GM13977 (cell line): ENCODE data around the gene CIDEA.

Experiments used
- DNase-seq: peaks from one replicate; pipeline ENCODE4 v3.0.0; 2012; ENCODE audit warnings: low spot score
- in situ Hi-C: fragments of 300-500 bp; cut with MboI; formaldehyde crosslinking; loops from one replicate; pipeline ENCODE4 v1.12.0; 2022; ENCODE audit warnings: low sequenced_read_pairs, low pct_unique_long_range_greater_than_20kb, mixed read lengths, inconsistent platforms; ENCODE audit not compliant: unreplicated experiment
- TF ChIP-seq, protein P1 (sequence below): IDR thresholded peaks from 2 replicates; pipeline ENCODE4 v1.5.1; 2012; ENCODE audit warnings: mild to moderate bottlenecking, control low read depth; ENCODE audit not compliant: insufficient read depth; ENCODE audit errors: extremely low read depth, missing control alignments

The CIDEA gene

DNA sequence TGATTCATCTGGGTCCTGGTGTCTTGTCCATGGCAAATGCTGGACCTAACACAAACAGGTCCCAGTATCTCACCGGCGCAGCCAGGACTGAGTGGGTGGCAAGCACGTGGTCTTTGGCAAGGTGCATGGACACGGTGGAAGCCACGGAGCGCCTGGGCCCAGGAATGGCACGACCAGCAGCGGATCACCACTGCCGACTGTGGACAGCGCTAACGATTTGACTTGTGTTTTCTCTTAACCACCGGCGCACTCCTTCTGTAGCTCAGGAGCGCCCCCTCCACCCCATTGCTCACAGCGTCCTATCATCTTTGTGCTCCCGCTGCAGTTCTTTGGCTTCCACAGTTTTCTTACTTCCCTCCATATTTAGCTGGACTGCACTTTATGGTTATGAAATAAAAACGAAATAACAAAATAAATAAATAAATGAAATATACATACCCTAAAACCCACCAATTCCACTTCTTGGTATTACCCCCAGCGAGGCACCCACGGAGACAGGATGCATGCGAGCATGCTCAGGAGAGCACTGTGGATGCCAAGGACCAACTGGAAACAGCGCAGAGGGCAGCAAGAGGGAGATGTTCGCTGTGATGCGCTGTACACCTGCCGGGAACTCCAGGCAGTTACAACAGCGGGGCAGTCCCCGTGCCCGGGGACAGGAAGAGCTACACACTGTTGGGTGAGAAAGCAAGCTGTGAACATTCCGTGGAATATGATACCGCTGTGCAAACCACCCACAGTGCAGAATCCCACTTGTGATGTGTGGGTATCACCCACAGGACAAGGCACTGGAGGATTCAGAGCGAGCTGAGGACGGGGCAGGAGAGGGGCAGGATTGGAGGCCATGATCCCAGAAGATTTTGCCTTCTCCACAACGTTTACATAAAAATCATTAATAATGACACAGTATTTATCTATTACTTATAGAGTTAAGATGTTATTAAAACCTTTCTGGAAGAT lies 7.0 kb upstream of the CIDEA start:
- no peak for DNase-seq
- TF ChIP-seq, protein P1, sequence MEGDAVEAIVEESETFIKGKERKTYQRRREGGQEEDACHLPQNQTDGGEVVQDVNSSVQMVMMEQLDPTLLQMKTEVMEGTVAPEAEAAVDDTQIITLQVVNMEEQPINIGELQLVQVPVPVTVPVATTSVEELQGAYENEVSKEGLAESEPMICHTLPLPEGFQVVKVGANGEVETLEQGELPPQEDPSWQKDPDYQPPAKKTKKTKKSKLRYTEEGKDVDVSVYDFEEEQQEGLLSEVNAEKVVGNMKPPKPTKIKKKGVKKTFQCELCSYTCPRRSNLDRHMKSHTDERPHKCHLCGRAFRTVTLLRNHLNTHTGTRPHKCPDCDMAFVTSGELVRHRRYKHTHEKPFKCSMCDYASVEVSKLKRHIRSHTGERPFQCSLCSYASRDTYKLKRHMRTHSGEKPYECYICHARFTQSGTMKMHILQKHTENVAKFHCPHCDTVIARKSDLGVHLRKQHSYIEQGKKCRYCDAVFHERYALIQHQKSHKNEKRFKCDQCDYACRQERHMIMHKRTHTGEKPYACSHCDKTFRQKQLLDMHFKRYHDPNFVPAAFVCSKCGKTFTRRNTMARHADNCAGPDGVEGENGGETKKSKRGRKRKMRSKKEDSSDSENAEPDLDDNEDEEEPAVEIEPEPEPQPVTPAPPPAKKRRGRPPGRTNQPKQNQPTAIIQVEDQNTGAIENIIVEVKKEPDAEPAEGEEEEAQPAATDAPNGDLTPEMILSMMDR, result peak; percentile 43
- in situ Hi-C loops, result loop anchor here (25.0 kb wide), 2 partner anchors 185 to 310 kb away; no protein-coding TSS in a partner anchor

DNA sequence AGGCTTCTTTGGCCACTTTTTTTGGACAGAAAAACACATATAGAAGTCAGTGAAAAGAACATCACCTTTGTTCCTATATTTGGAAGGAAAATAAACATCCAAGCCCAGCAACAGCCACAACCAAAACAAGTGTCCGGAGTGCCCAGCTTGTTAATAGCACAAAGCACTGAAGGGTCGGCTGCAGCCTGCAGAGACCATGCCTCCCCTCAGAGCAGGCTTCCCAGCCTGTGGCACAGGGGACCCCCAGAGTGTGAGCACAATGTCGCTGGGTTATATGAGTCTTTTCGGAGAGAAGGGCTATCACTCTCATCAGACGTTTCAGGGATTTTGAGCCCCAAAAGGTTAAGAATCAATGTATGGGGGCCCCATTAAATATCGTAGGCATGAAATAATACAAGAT lies 6.2 kb upstream of the CIDEA start:
- in situ Hi-C loops, result loop anchor here (25.0 kb wide), 2 partner anchors 186 to 311 kb away; no protein-coding TSS in a partner anchor
- TF ChIP-seq, protein P1, result no peak

DNA sequence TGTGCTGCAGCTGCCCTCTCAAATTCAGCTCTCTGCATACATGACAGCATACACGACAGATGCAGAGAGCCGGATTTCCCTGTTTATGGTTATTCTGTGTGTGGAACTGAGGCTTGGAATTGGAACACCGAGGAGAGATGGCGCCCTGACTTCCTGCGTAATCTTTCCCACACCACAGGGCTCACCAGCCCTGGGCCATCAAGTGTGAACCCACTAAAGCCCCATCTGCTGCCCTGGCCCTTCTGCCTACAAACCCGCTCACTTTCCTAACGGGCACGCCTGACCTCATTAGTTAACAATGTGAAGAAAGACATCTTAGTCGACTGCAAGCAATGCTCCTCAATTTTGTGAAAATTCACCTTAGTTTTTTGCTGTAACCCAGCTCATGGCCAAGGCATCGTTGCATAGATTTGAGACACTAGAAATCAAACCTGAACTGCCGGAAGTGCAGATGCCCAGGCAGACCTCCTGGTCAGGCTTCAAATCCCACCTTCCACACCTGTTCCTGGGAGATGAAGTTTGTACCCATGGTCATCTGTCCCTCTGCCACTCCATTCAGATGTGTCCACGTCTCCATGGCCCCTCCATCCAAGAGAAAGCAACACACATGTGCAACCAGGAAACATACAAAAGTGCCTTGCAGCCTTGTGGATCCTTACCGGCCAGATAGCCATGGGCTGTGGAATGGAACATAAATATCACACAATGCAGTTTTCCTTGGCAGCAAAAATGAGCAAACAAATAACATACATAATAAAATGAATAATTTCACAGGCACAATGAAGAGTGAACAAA lies 5.0 kb upstream of the CIDEA start:
- in situ Hi-C loops, result loop anchor here (25.0 kb wide), 2 partner anchors 187 to 312 kb away; no protein-coding TSS in a partner anchor
- no peak for DNase-seq
- TF ChIP-seq, protein P1, result no peak

More for the DNA sequence above, 6.2 kb upstream of the CIDEA start:
- no peak for DNase-seq

DNA sequence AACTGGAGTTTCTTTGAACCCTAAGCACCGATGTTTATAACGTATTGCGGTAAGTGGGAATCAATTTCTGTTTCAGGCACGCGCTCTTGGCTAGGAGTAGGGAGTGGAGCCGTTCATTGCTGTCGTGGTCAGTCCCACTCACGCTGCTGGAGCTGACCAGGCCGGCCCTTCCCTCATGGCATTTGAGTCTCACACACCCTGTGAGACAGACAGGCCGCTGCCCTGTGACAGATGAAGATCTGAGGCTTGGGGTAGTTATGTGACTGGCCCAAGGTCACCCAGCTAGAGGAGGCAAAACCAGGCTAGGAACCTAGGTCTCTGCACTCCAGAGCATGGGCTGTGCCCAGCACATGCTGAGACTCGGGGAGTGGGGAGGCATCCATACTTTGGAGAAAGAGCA lies 2.9 kb upstream of the CIDEA start:
- DNase-seq, result no peak
- in situ Hi-C loops, result no loop called here
- TF ChIP-seq, protein P1, result no peak

DNA sequence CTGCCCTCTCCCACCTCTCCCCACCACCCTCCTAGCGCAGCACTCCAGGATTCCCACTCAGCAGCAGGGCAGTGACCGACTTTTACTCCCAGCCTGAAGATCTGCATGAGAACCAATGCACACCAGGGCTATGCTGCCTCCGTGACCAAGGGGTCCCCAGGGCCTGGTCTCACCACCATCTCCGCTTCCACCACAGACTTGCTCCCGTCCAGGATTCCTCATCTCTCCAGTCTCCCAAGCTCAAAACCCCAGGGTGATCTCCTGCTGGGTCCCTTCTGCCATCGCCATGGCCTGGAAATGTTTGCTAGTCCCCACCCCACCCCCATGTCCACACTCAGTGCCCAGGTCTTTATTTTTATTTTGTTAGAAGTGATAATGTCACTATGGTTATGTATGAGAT lies 2.1 kb upstream of the CIDEA start:
- TF ChIP-seq, protein P1, result no peak
- no peak for DNase-seq
- in situ Hi-C loops, result no loop called here

DNA sequence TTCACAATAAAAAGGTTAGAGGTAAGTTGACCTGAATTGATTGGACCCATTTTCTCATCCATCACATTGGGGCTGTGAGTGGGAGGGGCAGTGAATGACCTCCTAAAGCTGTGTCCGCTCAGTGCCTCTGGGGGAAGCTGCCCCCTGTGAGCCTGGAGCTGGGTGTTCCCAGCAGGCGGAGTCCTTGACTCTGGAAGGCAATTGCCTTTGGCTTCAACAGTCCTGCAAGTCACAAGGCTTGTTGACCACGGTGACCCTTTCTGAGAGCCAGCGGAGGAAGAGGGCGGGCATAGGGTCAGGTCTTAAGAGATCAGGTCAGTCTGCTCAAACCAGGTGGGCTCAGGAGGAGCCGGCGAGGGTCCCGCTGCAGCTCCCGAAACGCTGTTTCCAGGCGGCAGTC lies 1.1 kb upstream of the CIDEA start:
- in situ Hi-C loops, result no loop called here
- DNase-seq, result no peak
- TF ChIP-seq, protein P1, result no peak
